HEK293 (cell line): ENCODE data around the gene MGMT.

ENCODE experiments used
- CTCF ChIP-seq: fragments of 450-650 bp; formaldehyde crosslinking; IDR thresholded peaks from 2 replicates; pipeline ENCODE4 v1.5.1; 2016; ENCODE audit warnings: missing biosample characterization, missing genetic modification characterization
- ZFP3 ChIP-seq: fragments of 450-650 bp; formaldehyde crosslinking; IDR thresholded peaks from 2 replicates; pipeline ENCODE4 v1.5.1; 2016; ENCODE audit warnings: low read depth, missing biosample characterization, missing genetic modification characterization
- ZNF18 ChIP-seq: fragments of 450-650 bp; formaldehyde crosslinking; IDR thresholded peaks from 2 replicates; pipeline ENCODE4 v1.5.1; 2016; ENCODE audit warnings: missing biosample characterization, missing genetic modification characterization
- ZNF184 ChIP-seq: fragments of 450-650 bp; IDR thresholded peaks from 2 replicates; pipeline ENCODE4 v1.5.1; 2018; ENCODE audit warnings: missing biosample characterization, mild to moderate bottlenecking, missing genetic modification characterization
- ZNF510 ChIP-seq: fragments of 450-650 bp; formaldehyde crosslinking; IDR thresholded peaks from 2 replicates; pipeline ENCODE4 v1.5.1; 2018; ENCODE audit warnings: mild to moderate bottlenecking, missing genetic modification characterization, missing biosample characterization; ENCODE audit not compliant: insufficient replicate concordance
- ZNF76 ChIP-seq: fragments of 450-650 bp; formaldehyde crosslinking; IDR thresholded peaks from 2 replicates; pipeline ENCODE4; 2016; ENCODE audit warnings: low read depth, missing biosample characterization, missing genetic modification characterization, borderline replicate concordance
- ZNF768 ChIP-seq: fragments of 450-650 bp; formaldehyde crosslinking; IDR thresholded peaks from 2 replicates; pipeline ENCODE4 v1.5.1; 2018; ENCODE audit warnings: missing biosample characterization, mild to moderate bottlenecking, missing genetic modification characterization

GRCh38 chr10:129433266-129433665 lies 33.8 kb upstream of the MGMT start:
- TF ChIP-seq CTCF (tag by site-specific recombination) (no peak), ZNF768 (tag by site-specific recombination) (no peak), ZNF510 (no peak), ZNF76 (tag by site-specific recombination) (no peak), ZNF18 (no peak), ZFP3 (tag by site-specific recombination) (no peak), ZNF184 (no peak)
